K562 (cell line): ENCODE results near the gene VWA7. TPM values are rescaled to one million over a fixed set of nuclear protein-coding genes. Genes with fewer than 3 reads are reported as not detected.

Experiments
- CBX1 ChIP-seq: sonication (generic); IDR thresholded peaks from 2 replicates; pipeline ENCODE4 v1.6.1; 2016; ENCODE audit warnings: antibody characterized with exemption, low read depth, mild to moderate bottlenecking
- CHD1 ChIP-seq: fragments of 200-600 bp; sonication (generic); IDR thresholded peaks from one replicate; pipeline ENCODE4 v1.6.1; 2012; ENCODE audit warnings: mild to moderate bottlenecking, moderate library complexity, low read length, inconsistent platforms
- E2F8 ChIP-seq: fragments of 450-650 bp; IDR thresholded peaks from 2 replicates; pipeline ENCODE4 v1.7.1; 2018; ENCODE audit warnings: mild to moderate bottlenecking, low read depth; ENCODE audit not compliant: partially characterized antibody
- FOXK1 ChIP-seq: sonication (generic); formaldehyde crosslinking; IDR thresholded peaks from 2 replicates; pipeline ENCODE4 v1.8.0; 2022; ENCODE audit warnings: missing genetic modification reagents, mild to moderate bottlenecking, borderline replicate concordance
- GTF2E2 ChIP-seq: fragments of 200-800 bp; sonication (Bioruptor generic); IDR thresholded peaks from 2 replicates; pipeline ENCODE4 v1.6.1; 2016; ENCODE audit warnings: missing genetic modification characterization, missing compliant biosample characterization
- HDAC6 ChIP-seq: IDR thresholded peaks from 2 replicates; pipeline ENCODE4 v1.6.1; 2012; ENCODE audit warnings: low read depth, mild to moderate bottlenecking, control low read depth, inconsistent platforms, low read length, moderate library complexity
- IRF1 ChIP-seq: sonication (generic); formaldehyde crosslinking; IDR thresholded peaks from 2 replicates; pipeline ENCODE4 v1.8.0; 2022; ENCODE audit warnings: missing genetic modification reagents, mild to moderate bottlenecking, borderline replicate concordance
- NCOA4 ChIP-seq: fragments of 450-650 bp; IDR thresholded peaks from 2 replicates; pipeline ENCODE4 v1.6.1; 2018; ENCODE audit warnings: mild to moderate bottlenecking; ENCODE audit not compliant: partially characterized antibody
- NR2C1 ChIP-seq, 2 experiments: fragments of 450-650 bp; IDR thresholded peaks; 2 replicates each; pipeline ENCODE4 v1.6.1; 2017; ENCODE audit warnings: mild to moderate bottlenecking in 2 of 2, antibody characterized with exemption in 1 of 2, inconsistent platforms in 1 of 2, missing compliant biosample characterization in 1 of 2, missing genetic modification characterization in 1 of 2
- PHF21A ChIP-seq: fragments of 450-650 bp; IDR thresholded peaks from 2 replicates; pipeline ENCODE4 v1.6.1; 2017; ENCODE audit warnings: low read depth, borderline replicate concordance
- SNIP1 ChIP-seq: fragments of 450-650 bp; IDR thresholded peaks from 2 replicates; pipeline ENCODE4 v1.7.1; 2017; ENCODE audit warnings: low read depth, mild to moderate bottlenecking
- SP1 ChIP-seq: sonication (generic); formaldehyde crosslinking; IDR thresholded peaks from 2 replicates; pipeline ENCODE4 v1.8.1; 2022; ENCODE audit warnings: mild to moderate bottlenecking, missing genetic modification reagents
- STAG1 ChIP-seq: sonication (generic); formaldehyde crosslinking; IDR thresholded peaks from 2 replicates; pipeline ENCODE4 v1.5.0; 2020; ENCODE audit warnings: missing genetic modification reagents, borderline replicate concordance
- TCF7 ChIP-seq: sonication (generic); IDR thresholded peaks from 2 replicates; pipeline ENCODE4 v1.6.1; 2016; ENCODE audit warnings: antibody characterized with exemption, borderline replicate concordance
- XRCC5 ChIP-seq: fragments of 200-400 bp; formaldehyde crosslinking; IDR thresholded peaks from 2 replicates; pipeline ENCODE4 v1.6.1; 2017; ENCODE audit warnings: low read depth, mild to moderate bottlenecking, low read length
- ZBTB8A ChIP-seq: fragments of 450-650 bp; IDR thresholded peaks from 2 replicates; pipeline ENCODE4 v1.6.1; 2018; ENCODE audit warnings: mild to moderate bottlenecking, moderate library complexity; ENCODE audit not compliant: partially characterized antibody
- ZNF24 ChIP-seq: fragments of 450-650 bp; IDR thresholded peaks from 2 replicates; pipeline ENCODE4 v1.6.1; 2016
- ZNF444 ChIP-seq: fragments of 250-450 bp; sonication (Bioruptor Pico); IDR thresholded peaks from 2 replicates; pipeline ENCODE4 v1.4.0; 2020; ENCODE audit warnings: mild to moderate bottlenecking, moderate library complexity
- polyA plus RNA-seq, 8 experiments: library from polyadenylated mRNA; depleted of rRNA in 4 of 8; stranded (reverse) in 5 of 8; unstranded in 3 of 8; fragments of >200 nt; fragmentation: Nextera tagmentation in 2 of 8; fragmentation: Illumina TruSeq in 1 of 8; extraction: Ambion mirVana in 2 of 8; extraction: Trizol in 1 of 8; gene quantifications; 2 replicates each; pipeline versions ENCODE4 v1.2.1 to v1.2.3, GENCODE V29; 2011 to 2014; ENCODE audit warnings: inconsistent platforms in 1 of 8, missing spikeins in 1 of 8
- total RNA-seq, 7 experiments: library from RNA; depleted of rRNA in 6 of 7; stranded (reverse); fragments of >200 nt in 6 of 7; fragmentation: Illumina TruSeq in 2 of 7; extraction: Trizol in 2 of 7; gene quantifications; 2 replicates each; pipeline versions ENCODE4 v1.2.1 to v1.2.3, GENCODE V29; 2011 to 2021; ENCODE audit warnings: low replicate concordance in 1 of 7
- TF ChIP-seq, protein P1 (sequence below): fragments of 450-650 bp; IDR thresholded peaks from 2 replicates; pipeline ENCODE4 v1.6.1; 2014; ENCODE audit warnings: low read depth, mild to moderate bottlenecking, moderate library complexity, borderline replicate concordance
- TF ChIP-seq, protein P2 (sequence below): sonication (generic); formaldehyde crosslinking; IDR thresholded peaks from 2 replicates; pipeline ENCODE4 v1.8.0; 2022; ENCODE audit warnings: mild to moderate bottlenecking, missing genetic modification reagents

VWA7 gene
- total and polyA plus RNA-seq, 9 of the 15 experiments (the other 6 are each of a cell fraction or from before 2014, with no cell fraction given) = 0.18 to 2.9 (median 0.95) TPM

GRCh38 chr6:31826793-31827285 is 49.7 kb upstream of the VWA7 start (continued):
- TF ChIP-seq, protein P1, sequence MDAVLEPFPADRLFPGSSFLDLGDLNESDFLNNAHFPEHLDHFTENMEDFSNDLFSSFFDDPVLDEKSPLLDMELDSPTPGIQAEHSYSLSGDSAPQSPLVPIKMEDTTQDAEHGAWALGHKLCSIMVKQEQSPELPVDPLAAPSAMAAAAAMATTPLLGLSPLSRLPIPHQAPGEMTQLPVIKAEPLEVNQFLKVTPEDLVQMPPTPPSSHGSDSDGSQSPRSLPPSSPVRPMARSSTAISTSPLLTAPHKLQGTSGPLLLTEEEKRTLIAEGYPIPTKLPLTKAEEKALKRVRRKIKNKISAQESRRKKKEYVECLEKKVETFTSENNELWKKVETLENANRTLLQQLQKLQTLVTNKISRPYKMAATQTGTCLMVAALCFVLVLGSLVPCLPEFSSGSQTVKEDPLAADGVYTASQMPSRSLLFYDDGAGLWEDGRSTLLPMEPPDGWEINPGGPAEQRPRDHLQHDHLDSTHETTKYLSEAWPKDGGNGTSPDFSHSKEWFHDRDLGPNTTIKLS = no peak
- TF ChIP-seq HDAC6 = no peak
- peak; percentile 81 for TF ChIP-seq ZNF444
- TF ChIP-seq GTF2E2 (tag) = peak; percentile 92
- TF ChIP-seq CBX1 = no peak; the same call in 1 of the 2 replicates
- TF ChIP-seq SP1 = no peak
- TF ChIP-seq FOXK1 (CRISPR knock-in tag) = no peak; the same call in 1 of the 2 replicates
- TF ChIP-seq SNIP1 = no peak
- no peak for TF ChIP-seq NCOA4
- no peak for TF ChIP-seq NR2C1 (IDR thresholded peaks at IDR 0.05)
- peak; percentile 53; the same call in 1 of the 2 replicates for TF ChIP-seq NR2C1 (tag; IDR thresholded peaks at IDR 0.05)
- no peak for TF ChIP-seq STAG1 (CRISPR knock-in tag)
- TF ChIP-seq ZBTB8A = no peak
- TF ChIP-seq ZNF24 = no peak
- TF ChIP-seq XRCC5 = peak; percentile 22; the same call in 1 of the 2 replicates
- TF ChIP-seq PHF21A = no peak
- TF ChIP-seq, protein P2, sequence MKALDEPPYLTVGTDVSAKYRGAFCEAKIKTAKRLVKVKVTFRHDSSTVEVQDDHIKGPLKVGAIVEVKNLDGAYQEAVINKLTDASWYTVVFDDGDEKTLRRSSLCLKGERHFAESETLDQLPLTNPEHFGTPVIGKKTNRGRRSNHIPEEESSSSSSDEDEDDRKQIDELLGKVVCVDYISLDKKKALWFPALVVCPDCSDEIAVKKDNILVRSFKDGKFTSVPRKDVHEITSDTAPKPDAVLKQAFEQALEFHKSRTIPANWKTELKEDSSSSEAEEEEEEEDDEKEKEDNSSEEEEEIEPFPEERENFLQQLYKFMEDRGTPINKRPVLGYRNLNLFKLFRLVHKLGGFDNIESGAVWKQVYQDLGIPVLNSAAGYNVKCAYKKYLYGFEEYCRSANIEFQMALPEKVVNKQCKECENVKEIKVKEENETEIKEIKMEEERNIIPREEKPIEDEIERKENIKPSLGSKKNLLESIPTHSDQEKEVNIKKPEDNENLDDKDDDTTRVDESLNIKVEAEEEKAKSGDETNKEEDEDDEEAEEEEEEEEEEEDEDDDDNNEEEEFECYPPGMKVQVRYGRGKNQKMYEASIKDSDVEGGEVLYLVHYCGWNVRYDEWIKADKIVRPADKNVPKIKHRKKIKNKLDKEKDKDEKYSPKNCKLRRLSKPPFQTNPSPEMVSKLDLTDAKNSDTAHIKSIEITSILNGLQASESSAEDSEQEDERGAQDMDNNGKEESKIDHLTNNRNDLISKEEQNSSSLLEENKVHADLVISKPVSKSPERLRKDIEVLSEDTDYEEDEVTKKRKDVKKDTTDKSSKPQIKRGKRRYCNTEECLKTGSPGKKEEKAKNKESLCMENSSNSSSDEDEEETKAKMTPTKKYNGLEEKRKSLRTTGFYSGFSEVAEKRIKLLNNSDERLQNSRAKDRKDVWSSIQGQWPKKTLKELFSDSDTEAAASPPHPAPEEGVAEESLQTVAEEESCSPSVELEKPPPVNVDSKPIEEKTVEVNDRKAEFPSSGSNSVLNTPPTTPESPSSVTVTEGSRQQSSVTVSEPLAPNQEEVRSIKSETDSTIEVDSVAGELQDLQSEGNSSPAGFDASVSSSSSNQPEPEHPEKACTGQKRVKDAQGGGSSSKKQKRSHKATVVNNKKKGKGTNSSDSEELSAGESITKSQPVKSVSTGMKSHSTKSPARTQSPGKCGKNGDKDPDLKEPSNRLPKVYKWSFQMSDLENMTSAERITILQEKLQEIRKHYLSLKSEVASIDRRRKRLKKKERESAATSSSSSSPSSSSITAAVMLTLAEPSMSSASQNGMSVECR (CRISPR knock-in tag) = peak; percentile 90
- no peak for TF ChIP-seq E2F8
- TF ChIP-seq TCF7 = no peak
- no peak for TF ChIP-seq IRF1 (CRISPR knock-in tag)
- no peak for TF ChIP-seq CHD1
